Esophagus squamous epithelium (tissue), 4 donors: ENCODE data around the gene DDX20.

ENCODE experiments used
- CTCF ChIP-seq, 6 experiments: fragments of 450-650 bp in 4 of 6; fragments of 200-600 bp in 2 of 6; sonication (generic) in 2 of 6; IDR thresholded peaks; one replicate each; pipeline ENCODE4 v1.5.1; 2016 to 2019; ENCODE audit warnings: antibody characterized with exemption in 6 of 6, mild to moderate bottlenecking in 4 of 6, moderate library complexity in 4 of 6
- POLR2A ChIP-seq, 4 donors: fragments of 450-650 bp; IDR thresholded peaks; one replicate each; pipeline ENCODE4 v1.6.1; 2017; ENCODE audit warnings: antibody characterized with exemption in 4 of 4, mild to moderate bottlenecking in 4 of 4, moderate library complexity in 3 of 4

GRCh38 chr1:111802110-111802509 is 46.4 kb downstream of the DDX20 start:
- TF ChIP-seq CTCF (IDR thresholded peaks at IDR 0.05) (no peak), POLR2A (IDR thresholded peaks at IDR 0.05) (no peak)
